ELR (cell line): ENCODE results near the gene PPP2R2B.
A peak's percentile ranks its signal among the peaks of the same experiment; 100 is the strongest.
"Not testable (repeated sequence)": the region's sequence is repeated elsewhere in the genome, so short reads cannot be mapped to it uniquely, and the experiment has no call there.

Source experiments
- DNase-seq: peaks from one replicate; pipeline ENCODE4 v3.0.0-alpha.2; 2015; ENCODE audit warnings: low read depth

Gene PPP2R2B

DNA sequence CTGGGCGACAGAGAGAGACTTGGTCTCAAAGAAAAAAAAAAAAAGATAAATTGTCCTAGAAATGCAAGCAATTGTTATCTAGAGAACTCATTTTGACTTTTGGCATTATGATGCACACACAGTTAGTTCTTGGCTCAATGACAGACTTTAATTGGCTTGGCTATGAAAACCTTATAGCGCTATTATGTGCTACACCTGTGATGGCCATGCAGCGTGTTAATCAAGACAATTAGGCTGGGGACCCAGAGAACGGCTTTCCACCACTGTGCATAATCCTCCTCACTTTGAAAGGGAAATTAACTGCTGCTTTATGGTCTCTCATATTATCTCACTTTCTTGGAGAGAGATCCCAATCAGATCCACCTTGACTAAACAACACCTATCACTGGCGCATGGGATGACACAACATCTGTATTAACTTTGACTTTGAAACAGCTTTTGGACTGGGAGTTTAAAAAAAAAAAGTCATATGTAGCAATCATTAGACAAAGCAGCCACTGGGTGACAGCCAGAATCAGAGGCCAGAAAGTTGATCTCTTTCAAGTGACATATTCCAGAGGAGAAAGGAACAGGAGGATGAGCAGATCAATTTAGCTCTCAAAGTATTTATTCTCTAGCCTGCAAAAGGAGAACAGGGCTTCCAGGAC lies 132.5 kb downstream of the PPP2R2B start:
- DNase-seq: no peak

DNA sequence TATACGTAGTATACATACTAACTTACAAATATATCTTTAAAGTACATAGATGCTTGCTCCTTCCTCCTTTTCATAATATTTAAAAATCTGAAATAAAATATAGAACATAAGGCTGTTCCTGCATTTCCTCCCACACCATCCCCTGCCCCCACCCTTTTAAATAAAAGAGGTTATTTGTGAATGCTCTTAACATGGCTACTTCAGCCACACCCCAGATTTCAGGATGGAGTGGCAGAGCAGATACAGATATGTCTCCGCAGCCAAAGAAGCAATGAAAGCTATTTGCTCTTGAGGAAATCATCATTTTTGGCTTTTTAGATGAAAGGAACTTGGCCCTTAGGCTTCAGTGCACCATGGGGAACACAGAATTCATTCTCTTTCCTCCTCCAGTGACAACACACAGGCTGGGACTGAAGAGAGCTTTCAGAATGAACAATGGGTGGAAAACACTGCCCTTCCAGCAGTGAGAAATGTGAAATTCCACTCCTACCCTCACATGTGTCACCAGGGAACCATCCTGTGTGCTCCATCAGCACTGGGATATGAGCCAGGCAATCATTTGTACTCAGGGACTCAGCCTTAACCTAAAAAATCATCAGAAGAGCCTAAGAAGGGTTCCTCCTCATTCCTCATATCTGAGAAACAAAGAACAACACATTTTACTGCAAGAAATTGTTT lies 134.3 kb downstream of the PPP2R2B start:
- peak; percentile 5 for DNase-seq

DNA sequence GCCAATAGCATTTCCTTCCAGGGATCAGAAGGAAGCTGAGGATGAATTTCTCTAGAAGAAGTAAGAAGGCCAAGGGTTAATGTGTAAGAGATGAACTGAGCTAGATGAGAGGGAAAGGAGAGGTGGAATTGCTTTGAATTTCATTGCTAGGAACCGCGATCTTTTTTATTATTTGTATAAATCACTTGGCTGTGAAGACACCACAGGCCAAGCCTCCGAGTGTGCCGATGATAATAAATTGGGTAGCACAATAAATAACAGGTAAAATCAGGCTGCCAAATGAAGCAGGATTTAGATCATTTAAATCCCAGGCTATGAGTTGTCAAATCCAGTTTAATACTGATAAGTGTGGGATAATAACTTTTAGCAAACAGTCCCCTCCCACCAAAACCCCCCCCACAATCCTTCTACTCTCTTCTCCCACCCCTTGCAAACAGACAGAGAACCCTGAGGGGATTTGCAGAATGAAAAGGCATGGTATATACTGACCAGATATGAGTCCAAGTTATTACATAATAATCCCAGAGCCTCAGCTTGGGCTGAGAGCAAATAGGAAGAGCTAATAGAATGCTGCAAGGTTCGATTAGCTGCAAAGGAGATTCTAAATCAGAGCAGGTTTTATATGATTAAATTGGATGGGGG lies 143.5 kb downstream of the PPP2R2B start:
- no peak for DNase-seq

DNA sequence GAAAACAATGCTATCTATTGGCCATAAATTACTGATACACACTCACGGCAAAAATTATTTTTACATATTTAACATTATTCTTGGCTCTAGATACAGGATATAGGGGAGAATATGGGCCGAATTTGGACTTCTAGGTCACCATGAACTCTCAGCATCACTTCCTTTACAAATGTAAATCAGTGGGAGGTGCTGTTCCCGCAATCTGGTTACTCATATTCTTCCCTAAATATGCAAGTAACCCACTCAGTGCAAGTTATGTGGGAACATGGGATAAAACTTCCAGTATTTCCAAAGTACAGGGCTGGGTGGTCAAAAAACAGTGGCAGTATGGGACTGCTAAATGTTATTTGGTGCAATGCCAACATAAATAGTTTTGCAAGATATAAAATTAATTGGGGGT lies 145.6 kb downstream of the PPP2R2B start:
- peak; percentile 22 for DNase-seq

DNA sequence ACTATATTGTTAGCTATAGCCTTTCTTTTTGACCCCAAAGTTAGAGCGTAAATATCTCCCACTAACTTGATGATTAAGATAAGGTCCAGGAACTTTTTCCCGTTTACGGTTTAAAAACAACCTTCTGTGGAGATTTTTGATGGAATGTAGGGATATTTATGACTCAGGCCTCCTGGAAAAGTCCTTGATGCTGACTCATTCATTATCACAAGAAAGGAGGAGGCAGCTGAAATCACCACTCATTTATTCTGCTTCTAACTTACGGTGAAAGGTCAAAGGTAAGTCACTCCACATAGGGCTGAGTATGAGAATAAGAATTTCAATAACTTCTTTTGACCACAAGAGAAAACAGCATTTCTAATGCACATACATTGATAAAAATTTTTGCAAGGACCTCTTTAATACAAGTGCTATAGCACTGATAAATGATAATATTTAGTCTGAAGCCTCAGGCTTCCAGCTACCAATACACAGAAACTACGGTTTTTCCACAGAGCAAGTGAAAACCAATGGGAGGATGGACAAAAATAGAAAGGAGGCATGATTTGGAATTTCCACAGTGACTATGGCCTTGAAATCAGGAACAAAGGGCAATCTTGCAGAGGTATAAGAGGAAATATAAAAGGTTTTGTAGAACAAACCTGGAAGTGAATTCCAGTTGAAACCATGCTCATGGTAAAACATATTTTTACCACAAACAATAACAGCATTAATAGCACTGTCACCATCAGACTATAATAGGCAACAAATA lies 146.5 kb downstream of the PPP2R2B start:
- peak; percentile 97 for DNase-seq

DNA sequence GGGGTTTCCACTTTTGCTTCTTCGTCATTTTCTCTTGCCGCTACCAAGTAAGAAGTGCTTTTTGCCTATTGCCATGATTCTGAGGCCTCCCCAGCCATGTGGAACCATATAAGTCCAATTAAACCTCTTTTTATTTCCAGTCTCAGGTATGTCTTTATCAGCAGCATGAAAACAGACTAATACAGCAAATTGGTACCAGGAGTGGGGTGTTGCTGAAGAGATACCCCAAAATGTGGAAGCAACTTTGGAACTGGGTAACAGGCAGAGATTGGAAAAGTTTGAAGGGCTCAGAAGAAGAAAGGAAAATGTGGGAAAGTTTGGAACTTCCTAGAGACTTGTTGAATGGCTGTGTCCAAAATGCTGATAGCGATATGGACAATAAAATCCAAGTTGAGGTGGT lies 149.8 kb downstream of the PPP2R2B start:
- not testable (repeated sequence) for DNase-seq

DNA sequence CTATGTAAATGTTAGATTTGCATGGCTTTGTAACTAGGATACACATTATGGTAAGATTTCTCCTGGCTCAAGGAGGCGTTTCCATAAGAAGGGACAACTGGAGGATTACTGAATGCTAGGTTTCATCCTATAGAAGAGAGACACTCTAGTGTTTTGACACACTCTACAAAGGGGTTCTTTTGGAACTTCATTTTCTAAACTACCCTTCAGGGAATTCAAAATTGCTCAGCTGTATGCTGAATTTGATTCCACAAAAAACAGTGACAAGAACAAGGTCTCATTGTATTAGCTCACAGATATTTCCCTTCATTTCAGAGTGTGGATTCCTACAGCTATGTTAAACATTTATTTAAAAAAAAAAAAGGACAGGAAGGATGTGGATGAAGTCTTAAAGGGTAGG lies 151.7 kb downstream of the PPP2R2B start:
- DNase-seq: no peak

DNA sequence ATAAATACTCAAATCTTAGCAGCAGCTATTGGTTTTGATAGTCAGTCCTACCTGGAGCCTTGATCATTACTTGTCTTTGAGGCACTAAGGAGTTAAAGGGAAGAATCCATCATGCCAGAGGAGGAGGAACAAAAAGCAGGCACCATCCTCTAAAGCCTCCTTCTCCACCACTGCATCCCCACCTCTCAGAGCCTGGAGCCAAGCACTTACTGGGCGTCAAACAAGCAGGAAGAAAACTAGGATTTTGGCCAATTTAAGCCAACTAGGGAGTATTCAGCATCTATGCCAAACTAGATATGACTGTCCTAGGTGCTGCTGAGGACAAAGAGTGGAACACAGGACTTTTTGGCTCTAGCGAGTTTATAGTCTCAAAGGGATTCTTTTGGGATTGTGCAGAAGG lies 152.5 kb downstream of the PPP2R2B start:
- no peak for DNase-seq

DNA sequence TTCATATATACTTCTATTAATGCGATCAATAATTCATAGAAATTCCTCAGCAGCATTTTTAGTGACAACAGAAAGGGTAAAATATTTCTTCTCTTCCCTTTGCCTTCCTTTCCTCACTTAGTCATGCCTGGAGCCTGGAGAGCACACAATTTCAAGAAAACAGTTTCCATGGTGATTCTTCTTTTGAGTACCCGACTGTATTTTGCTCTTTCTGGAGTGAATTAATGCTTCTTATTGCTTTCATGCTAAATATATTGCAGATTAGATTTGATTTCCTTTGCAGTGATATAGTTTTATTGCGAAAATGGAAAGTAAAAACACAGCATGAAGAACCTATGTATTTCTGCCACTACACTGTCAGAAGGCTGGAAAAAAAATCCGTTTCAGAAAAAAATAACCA lies 153.5 kb downstream of the PPP2R2B start:
- no peak for DNase-seq

DNA sequence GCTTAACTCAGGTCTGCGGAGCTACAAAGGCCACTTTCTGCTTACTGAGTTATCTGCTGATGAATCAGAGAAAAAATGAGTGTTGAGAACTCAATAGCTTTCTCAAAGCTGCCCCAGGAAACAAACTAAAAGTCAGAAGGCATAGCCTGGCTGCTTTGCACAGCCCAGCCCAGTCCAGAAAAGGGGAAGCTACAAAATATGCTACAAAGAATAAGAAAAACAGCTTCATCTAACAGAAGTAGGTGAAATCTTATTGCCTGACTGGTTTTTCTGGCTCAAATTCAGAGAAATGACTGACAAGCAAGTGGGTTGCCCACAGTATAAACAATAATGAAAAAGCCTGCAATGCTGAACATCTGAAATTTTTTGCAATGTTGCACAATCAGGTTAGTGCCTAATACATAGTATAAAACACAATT lies 156.2 kb downstream of the PPP2R2B start:
- DNase-seq: no peak

DNA sequence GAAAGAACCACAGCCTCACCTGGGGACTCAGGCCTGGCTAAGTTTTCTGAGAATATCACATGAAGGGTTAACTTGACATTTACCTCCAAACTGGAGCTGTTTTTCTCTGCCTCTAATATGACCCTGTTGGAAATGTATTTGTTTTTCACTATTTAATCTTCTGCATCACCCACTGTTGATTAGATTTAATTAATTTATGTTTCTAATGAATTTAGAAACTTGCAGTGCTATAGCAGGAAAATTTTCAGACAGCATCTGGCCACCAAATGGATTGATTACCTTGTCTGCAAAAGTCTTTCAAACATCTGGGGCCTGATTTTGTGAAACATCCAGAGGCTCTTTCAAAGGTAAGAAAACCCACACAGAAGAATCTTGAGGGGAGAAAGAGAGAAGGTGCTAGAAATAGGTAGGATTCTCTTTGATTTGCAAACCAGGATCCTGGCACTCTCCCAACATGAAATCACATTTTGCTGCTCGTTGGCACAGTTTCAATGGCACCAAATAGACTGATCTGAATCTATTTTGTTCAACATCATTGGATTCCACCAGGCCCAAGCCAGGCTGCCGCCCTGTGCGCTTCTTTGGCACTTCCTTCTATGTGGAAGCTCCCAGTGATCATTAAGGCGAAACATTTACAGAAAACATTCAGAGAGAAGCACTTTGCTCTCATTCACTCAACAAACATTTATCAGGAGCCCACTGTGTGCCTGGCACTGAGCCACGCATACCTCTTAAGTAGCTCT lies 157.3 kb downstream of the PPP2R2B start:
- DNase-seq: no peak

DNA sequence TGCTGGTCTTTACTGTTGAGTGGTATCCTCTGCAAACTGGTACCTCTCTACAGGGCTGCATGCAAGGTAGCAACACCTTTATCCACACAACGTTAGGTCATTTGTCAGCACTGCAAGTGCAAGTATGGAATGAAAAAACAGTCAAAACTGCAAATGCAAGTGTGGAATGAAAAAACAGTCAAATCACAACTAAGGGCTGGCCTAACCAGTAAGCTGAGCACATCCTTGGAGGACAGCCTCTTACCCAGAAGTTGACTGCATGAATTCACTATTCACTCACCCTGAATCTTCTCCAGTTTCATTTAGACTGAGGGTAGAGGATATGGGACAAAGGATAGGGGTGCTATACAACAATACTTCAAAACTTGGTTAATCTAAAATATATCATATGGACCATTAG lies 158.4 kb downstream of the PPP2R2B start:
- no peak for DNase-seq

DNA sequence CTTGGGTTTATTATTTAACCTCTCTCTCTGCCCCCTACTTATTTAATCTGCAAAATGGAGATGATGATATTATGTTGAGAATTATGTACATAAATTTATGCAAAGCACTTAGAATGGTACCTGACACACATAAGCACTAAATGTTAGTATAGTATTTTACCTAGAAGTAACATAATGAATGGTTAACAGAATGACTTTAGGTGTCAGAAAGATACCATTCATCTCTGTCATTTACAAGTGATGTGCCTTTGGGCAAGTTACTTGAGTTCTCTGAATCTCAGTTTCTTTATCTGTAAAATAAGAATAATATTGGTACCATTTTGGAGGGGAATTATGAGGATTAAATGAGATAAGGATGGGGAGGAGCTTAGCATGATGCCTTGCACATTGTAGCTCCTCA lies 159.4 kb downstream of the PPP2R2B start:
- DNase-seq: no peak

DNA sequence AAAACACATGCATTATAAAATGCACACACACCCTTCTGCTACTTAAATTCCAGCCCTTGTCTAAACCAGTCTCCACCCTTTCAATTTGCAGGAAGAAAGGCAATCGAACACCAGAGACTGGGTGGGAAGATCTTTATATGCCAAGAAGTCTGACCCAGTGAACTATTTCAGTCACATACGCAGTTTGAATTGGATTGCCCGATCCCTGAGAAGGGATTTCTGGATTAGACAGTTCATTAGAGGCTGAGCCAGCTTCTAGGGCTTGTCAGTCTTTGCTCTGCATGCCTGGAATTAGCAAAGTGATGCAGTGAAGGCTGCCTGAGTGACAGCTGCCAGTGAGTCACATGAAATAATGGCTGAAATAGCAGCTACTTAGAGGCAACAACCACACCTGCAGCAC lies 159.9 kb downstream of the PPP2R2B start:
- DNase-seq: no peak

DNA sequence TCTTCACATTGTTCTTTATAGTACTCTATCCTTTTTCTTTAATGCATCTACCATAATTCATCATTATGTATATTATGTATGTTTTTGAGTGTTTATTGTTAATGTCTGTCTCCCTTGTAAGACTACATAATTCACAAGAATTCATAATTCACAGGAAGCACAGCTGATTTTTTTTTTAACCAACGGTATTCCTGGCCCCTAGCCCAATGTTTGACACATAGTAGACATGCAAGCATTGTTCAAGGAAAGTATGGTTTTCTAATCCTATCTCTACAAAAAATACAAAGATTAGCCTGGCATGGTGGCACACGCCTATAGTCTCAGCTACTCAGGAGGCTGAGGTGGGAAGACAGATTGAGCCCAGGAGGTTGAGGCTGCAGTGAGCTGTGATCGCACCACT lies 160.6 kb downstream of the PPP2R2B start:
- DNase-seq: no peak

DNA sequence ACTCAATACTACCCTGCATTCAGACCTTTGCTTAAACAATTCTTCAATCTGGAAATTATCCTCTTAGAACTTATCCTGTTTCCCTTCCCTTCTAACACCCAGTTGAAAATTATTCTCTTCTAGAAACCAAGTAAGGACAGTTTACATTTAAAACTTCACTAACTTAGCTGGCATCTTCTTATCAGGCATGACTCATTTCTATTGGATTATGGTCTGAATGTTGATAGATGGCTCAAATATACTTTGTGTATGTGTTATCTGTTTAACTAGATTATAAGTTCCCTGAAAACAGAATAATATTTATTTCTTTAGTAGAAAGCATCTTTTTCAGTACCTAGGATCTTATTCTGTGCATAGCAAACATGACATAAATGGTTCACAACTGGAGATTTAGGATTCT lies 161.9 kb downstream of the PPP2R2B start:
- no peak for DNase-seq

DNA sequence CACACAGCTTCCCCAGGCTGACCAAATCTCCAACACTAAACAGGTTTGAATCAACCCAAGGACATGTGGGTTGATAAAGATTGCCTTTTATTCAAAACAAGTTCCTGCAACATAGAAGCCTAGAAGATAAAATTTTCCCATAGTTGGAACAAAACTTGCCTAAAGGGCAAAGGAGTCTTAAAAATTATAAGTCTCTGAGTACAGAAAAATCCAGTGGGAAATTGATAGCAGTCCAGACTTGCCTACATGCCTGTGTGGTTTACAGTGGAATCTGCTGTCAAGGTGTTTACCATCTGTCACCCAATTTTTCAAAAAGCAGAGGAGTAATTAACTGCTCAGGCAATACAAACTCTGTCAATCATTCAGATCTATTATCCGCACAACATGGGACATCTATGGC lies 168.2 kb downstream of the PPP2R2B start:
- no peak for DNase-seq

DNA sequence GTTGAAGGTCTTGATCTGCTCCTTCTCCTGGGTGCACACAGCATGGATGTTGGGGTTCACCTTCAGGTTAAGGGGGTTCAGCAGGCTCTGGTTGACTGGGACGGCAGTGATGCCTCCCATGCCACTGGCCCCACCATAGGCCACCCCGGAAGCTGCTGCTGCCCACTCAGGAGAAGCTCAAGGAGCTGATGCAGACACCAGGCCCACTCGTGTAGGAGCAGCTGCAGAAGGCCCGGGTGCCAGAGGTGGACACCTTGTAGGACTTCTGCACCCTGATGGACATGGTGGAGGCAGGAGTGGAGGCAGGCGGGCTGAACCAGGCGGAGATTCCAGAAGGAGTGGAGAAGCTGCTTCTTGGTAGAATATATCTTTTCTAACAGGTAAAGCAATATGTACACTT lies 171.2 kb downstream of the PPP2R2B start:
- DNase-seq: no peak

DNA sequence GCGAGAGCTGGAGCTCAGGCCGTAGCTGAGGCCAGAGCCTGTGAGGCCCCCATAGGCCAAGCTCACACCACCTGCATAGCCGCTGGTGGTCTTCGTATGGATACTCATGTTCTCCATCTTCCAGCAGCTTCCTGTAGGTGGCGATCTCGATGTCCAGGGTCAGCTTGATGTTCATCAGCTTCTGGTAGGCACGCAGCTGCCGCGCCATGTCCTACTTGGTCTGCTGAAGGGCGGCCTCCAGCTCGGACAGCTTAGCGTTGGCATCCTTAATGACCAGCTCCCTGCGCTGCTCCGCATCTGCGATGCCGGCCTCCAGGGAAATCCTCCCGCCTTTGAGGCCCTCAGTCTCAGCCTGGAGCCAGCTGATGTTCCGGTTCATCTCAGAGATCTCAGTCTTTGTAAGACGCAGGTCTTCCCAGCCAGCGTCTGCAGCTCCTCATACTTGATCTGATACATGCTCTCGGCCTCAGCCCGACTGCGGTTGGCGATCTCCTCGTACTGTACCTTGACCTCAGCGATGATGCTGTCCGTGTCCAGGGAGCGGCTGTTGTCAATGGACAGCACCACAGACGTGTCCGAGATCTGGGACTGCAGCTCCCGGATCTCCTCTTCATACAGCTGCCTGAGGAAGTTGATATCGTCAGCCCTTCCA lies 172.1 kb downstream of the PPP2R2B start:
- DNase-seq: no peak

DNA sequence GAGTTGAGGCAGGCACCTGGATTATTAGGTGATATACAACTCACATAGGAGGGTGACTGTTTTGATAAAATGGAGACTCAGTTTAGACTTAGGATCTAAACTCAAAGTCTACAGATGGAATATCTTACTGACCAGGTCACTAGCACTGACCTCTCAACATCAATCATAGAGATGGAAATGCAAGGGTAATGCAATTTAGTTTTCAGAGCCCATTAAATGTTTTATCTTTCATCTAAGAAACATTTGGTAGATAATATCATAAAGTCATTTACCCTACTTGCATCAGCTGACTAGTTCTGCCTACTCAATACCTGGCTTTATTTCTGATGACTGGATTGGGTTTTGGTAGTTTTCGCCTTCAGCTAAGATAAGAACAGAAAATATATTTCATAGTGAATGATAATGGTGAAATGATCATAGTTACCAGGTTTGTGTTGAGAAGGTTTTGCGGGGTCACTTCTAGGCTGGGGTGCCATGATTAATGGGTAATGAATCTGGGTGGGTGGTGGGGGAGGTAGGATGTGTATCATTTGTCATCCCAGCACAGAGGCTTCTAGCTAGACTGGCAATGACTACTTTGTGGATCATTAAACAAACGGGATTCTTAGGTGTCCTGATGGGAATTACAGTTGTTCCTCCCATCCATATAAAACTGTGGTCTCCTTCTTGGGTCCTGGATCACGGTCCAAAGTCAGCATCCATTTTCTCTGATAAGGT lies 173.4 kb downstream of the PPP2R2B start:
- no peak for DNase-seq

DNA sequence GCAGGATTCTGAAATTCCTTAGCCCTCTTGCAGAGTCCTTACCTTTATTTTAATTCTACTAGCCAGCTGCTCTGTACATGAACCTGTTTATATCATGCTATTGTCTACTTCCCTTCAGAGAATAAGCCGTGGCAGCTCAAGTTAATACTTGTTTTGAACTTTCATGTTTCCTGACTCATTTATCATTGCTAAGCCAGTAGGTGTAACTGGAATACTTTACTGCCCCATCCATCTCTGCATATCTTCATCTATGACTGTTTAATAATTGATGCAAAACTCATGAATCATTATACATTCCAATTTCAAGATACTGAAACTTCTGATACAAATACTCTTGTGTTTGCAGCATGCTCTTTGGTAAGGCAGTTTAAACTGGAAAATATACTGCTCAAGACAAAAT lies 174.7 kb downstream of the PPP2R2B start:
- DNase-seq: no peak
